GM19397 (cell line): ENCODE measurements around the gene DYNLT1.
"Not testable (repeated sequence)": the region's sequence is repeated elsewhere in the genome, so short reads cannot be mapped to it uniquely, and the experiment has no call there.

Source experiments
- ATAC-seq: cut with Tn5 transposase; IDR thresholded peaks from one replicate; pipeline ENCODE4 v1.9.1; 2021; ENCODE audit warnings: mild to moderate bottlenecking, moderate library complexity; ENCODE audit not compliant: unreplicated experiment

DYNLT1 gene

GRCh38 chr6:158644231-158645063, at the start of gene DYNLT1:
Gene DYNLT1 (minus strand): TSS chr6:158644743. CDS start chr6:158644708, 35 bp downstream.
- ATAC-seq = peak; percentile 76

- ATAC-seq = no peak
These were observed 44.3 kb upstream of the DYNLT1 start for GRCh38 chr6:158688860-158689259.

- no peak for ATAC-seq
These were observed 43.0 kb upstream of the DYNLT1 start for GRCh38 chr6:158687506-158687905.

GRCh38 chr6:158686791-158687381, 42.3 kb upstream of the DYNLT1 start:
- peak; percentile 77 for ATAC-seq

GRCh38 chr6:158686311-158686710, 41.8 kb upstream of the DYNLT1 start:
- no peak for ATAC-seq

GRCh38 chr6:158684745-158685324, 40.3 kb upstream of the DYNLT1 start:
- no peak for ATAC-seq

- ATAC-seq = no peak
These were observed 39.8 kb upstream of the DYNLT1 start for GRCh38 chr6:158684311-158684710.

GRCh38 chr6:158680481-158680880, 35.9 kb upstream of the DYNLT1 start:
- no peak for ATAC-seq

- no peak for ATAC-seq
These were observed 35.5 kb upstream of the DYNLT1 start for GRCh38 chr6:158680015-158680414.

- ATAC-seq = no peak
These were observed 33.5 kb upstream of the DYNLT1 start for GRCh38 chr6:158677906-158678578.

GRCh38 chr6:158677094-158677493, 32.6 kb upstream of the DYNLT1 start:
- not testable (repeated sequence) for ATAC-seq

GRCh38 chr6:158674342-158675131, 30.0 kb upstream of the DYNLT1 start:
- ATAC-seq = no peak

- ATAC-seq = no peak
These were observed 28.2 kb upstream of the DYNLT1 start for GRCh38 chr6:158672726-158673125.

- ATAC-seq = not testable (repeated sequence)
These were observed 27.6 kb upstream of the DYNLT1 start for GRCh38 chr6:158672119-158672518.

GRCh38 chr6:158669145-158670035, 24.8 kb upstream of the DYNLT1 start:
- no peak for ATAC-seq

- no peak for ATAC-seq
These were observed 24.2 kb upstream of the DYNLT1 start for GRCh38 chr6:158668707-158669103.

GRCh38 chr6:158667360-158667981, 22.9 kb upstream of the DYNLT1 start:
- no peak for ATAC-seq

- ATAC-seq = no peak
These were observed 22.3 kb upstream of the DYNLT1 start for GRCh38 chr6:158666628-158667359.

- ATAC-seq = no peak
These were observed 20.8 kb upstream of the DYNLT1 start for GRCh38 chr6:158665332-158665731.
